ENCODE data around the gene TTC5.
"Not testable (repeated sequence)": the region's sequence is repeated elsewhere in the genome, so short reads cannot be mapped to it uniquely, and the experiment has no call there.

Gene TTC5

GRCh38 chr14:20274062-20274461 is 31.7 kb downstream of the TTC5 start:
- Histone ChIP-seq H3K9ac (ENCODE audit: low read depth, low read length) (no peak overlapping the region), H3K9me3 (ENCODE audit: control insufficient read depth, insufficient read depth, low read length) (peaks cover 12% of the 10 kb centered on the region), H3K4me1 (ENCODE audit: insufficient read depth, low read length) (no peaks in the 10 kb centered on the region), H3K36me3 (ENCODE audit: insufficient read depth, low read length) (peaks cover 4% of the 10 kb centered on the region; the same call in 1 of the 2 replicates)

- not testable (repeated sequence) for H3K9me3 ChIP-seq (ENCODE audit: control insufficient read depth, insufficient read depth, low read length); H3K36me3 ChIP-seq (ENCODE audit: insufficient read depth, low read length); H3K9ac ChIP-seq (ENCODE audit: low read depth, low read length)
- H3K4me1 ChIP-seq (ENCODE audit: insufficient read depth, low read length): peaks cover 12% of the 10 kb centered on the region
Measured at GRCh38 chr14:20264361-20264760, 41.4 kb downstream of the TTC5 start.

GRCh38 chr14:20262642-20263128 is 43.1 kb downstream of the TTC5 start:
- Histone ChIP-seq H3K9me3 (ENCODE audit: control insufficient read depth, insufficient read depth, low read length) (no peaks in the 10 kb centered on the region), H3K9ac (ENCODE audit: low read depth, low read length) (no peak overlapping the region), H3K4me1 (ENCODE audit: insufficient read depth, low read length) (peaks cover 12% of the 10 kb centered on the region), H3K36me3 (ENCODE audit: insufficient read depth, low read length) (no peaks in the 10 kb centered on the region)

GRCh38 chr14:20247646-20248246 is 58.0 kb downstream of the TTC5 start:
- Histone ChIP-seq H3K36me3 (ENCODE audit: insufficient read depth, low read length) (no peaks in the 10 kb centered on the region), H3K9ac (ENCODE audit: low read depth, low read length) (no peak overlapping the region), H3K9me3 (ENCODE audit: control insufficient read depth, insufficient read depth, low read length) (no peaks in the 10 kb centered on the region), H3K4me1 (ENCODE audit: insufficient read depth, low read length) (no peaks in the 10 kb centered on the region)

All from ES-I3 (cell line).